ENCODE data around the gene XPO5. TPM values are rescaled to one million over a fixed set of nuclear protein-coding genes. Genes with fewer than 3 reads are reported as not detected.

Gene XPO5
- total RNA-seq, 4 donors from 2014 or later = 17.6 to 34.9 (median 26.5) TPM

- H3K9me3 ChIP-seq = no peaks in the 10 kb centered on the region
- H3K4me1 ChIP-seq = no peaks in the 10 kb centered on the region
- no peaks in the 10 kb centered on the region for H3K27me3 ChIP-seq
- TF ChIP-seq CTCF (IDR thresholded peaks at IDR 0.05) (no peak), POLR2A (IDR thresholded peaks at IDR 0.05) (no peak)
- no peak overlapping the region for H3K27ac ChIP-seq
- H3K4me3 ChIP-seq = no peak overlapping the region
- DNase-seq = no peak
- H3K36me3 ChIP-seq = peaks cover 10 to 80% (median 15%) of the 10 kb centered on the region in 3 donors
- 87 to 93% methylated on average over 7 of the region's 7 CpGs for WGBS, 2 donors
- intact Hi-C loops (cut with DNase I) = no loop called here
Observed at GRCh38 chr6:43584892-43585570, 9.2 kb upstream of the XPO5 start.

- H3K27ac ChIP-seq = no peak overlapping the region
- peaks cover 10 to 58% (median 15%) of the 10 kb centered on the region in 3 donors for H3K36me3 ChIP-seq
Observed at GRCh38 chr6:43582911-43583310, 7.1 kb upstream of the XPO5 start.

GRCh38 chr6:43579171-43579570, 3.3 kb upstream of the XPO5 start:
- no peaks in the 10 kb centered on the region for H3K27me3 ChIP-seq
- H3K36me3 ChIP-seq = peaks cover under 1 to 21% (median 5%) of the 10 kb centered on the region in 3 donors
- TF ChIP-seq CTCF (IDR thresholded peaks at IDR 0.05) (no peak), POLR2A (IDR thresholded peaks at IDR 0.05) (no peak)
- no peak overlapping the region for H3K4me3 ChIP-seq
- H3K9me3 ChIP-seq = no peaks in the 10 kb centered on the region
- H3K4me1 ChIP-seq = peaks cover 7 to 43% (median 16%) of the 10 kb centered on the region in 3 donors
- no peak overlapping the region for H3K27ac ChIP-seq
- intact Hi-C loops (cut with DNase I) = no loop called here
- 67 to 79% methylated on average over 2 of the region's 2 CpGs for WGBS, 2 donors
- no peak for DNase-seq

More at GRCh38 chr6:43582911-43583310, 7.1 kb upstream of the XPO5 start:
- H3K4me3 ChIP-seq = no peak overlapping the region
- H3K9me3 ChIP-seq = no peaks in the 10 kb centered on the region
- no peaks in the 10 kb centered on the region for H3K27me3 ChIP-seq
- peaks cover 3 to 14% (median 9%) of the 10 kb centered on the region in 3 donors for H3K4me1 ChIP-seq
- no peak for DNase-seq
- TF ChIP-seq POLR2A (IDR thresholded peaks at IDR 0.05) (no peak), CTCF (IDR thresholded peaks at IDR 0.05) (no peak)
- intact Hi-C loops (cut with DNase I) = no loop called here
- WGBS, 2 donors = 80 to 81% methylated on average over 5 of the region's 5 CpGs

- no peak for TF ChIP-seq POLR2A (IDR thresholded peaks at IDR 0.05)
- no peak for TF ChIP-seq CTCF (IDR thresholded peaks at IDR 0.05)
- Histone ChIP-seq H3K4me3 (no peak overlapping the region), H3K4me1 (peaks cover 7 to 47% (median 16%) of the 10 kb centered on the region in 3 donors), H3K27ac (no peak overlapping the region), H3K27me3 (no peaks in the 10 kb centered on the region), H3K9me3 (no peaks in the 10 kb centered on the region), H3K36me3 (peaks cover 0 to 17% (median under 1%) of the 10 kb centered on the region in 3 donors)
- 77 to 82% methylated on average over 3 of the region's 3 CpGs for WGBS, 2 donors
- DNase-seq = no peak
- intact Hi-C loops (cut with DNase I) = no loop called here
Observed at GRCh38 chr6:43578748-43579147, 2.9 kb upstream of the XPO5 start.

GRCh38 chr6:43575105-43575771, 600 bp downstream of the XPO5 start:
- Histone ChIP-seq H3K4me1 (peaks cover 7 to 58% (median 16%) of the 10 kb centered on the region in 3 donors), H3K36me3 (peaks cover 0 to 32% (median 0%) of the 10 kb centered on the region in 3 donors), H3K9me3 (no peaks in the 10 kb centered on the region), H3K4me3 (peak overlapping the region; percentile 60 to 96 (median 84)), H3K27ac (peak overlapping the region; percentile 77 to 90 (median 84)), H3K27me3 (no peaks in the 10 kb centered on the region)
- 0 to 1% methylated on average over 31 to 35 of the region's 38 CpGs for WGBS, 2 donors
- no peak for TF ChIP-seq POLR2A (IDR thresholded peaks at IDR 0.05)
- no peak for TF ChIP-seq CTCF (IDR thresholded peaks at IDR 0.05)
- no peak for DNase-seq
- intact Hi-C loops (cut with DNase I) = no loop called here
